Fibroblast of villous mesenchyme (primary cell): ENCODE results near the gene IPO13. TPM values are rescaled to one million over a fixed set of nuclear protein-coding genes. Genes with fewer than 3 reads are reported as not detected.
A peak's percentile ranks its signal among the peaks of the same experiment; 100 is the strongest.

Experiments
- DNase-seq: peaks from one replicate; pipeline ENCODE4 v3.0.0-alpha.2; 2010; ENCODE audit warnings: low read depth
- H3K4me3 ChIP-seq: 2 replicates; pipeline ENCODE4 v1.5.1; 2011; ENCODE audit warnings: low read depth, mild to moderate bottlenecking, low read length
- CTCF ChIP-seq: IDR thresholded peaks from 2 replicates; pipeline ENCODE4 v1.5.1; 2012; ENCODE audit warnings: low read depth, mild to moderate bottlenecking, low read length; ENCODE audit not compliant: insufficient read depth
- total RNA-seq: library from RNA; depleted of rRNA; stranded (reverse); fragments of >200 nt; gene quantifications from 2 replicates; pipeline ENCODE4 v1.2.3, GENCODE V29; 2012

IPO13 gene
- total RNA-seq, 1 donor = 20.7 TPM

DNA sequence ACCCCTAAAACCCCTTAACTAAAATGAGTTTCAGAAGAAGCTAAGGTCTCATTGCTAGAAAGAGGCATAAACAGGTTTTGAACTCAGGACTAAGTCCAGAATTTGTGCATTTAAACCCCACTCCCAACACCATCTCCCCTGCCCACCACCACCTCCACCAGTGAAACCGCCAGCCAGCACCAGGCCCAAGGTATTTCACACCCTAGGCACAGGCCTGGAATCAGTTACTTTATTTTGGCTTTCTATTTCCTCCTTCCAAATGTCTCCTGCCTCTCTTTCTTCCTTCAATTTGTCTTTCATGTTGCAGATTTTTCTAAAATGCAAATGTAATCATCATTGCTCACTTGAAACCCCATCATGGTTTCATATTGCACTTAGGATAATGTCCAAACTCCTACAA, 1.9 kb upstream of the IPO13 start:
- no peak for DNase-seq
- no peak overlapping the region for H3K4me3 ChIP-seq
- TF ChIP-seq CTCF = no peak

DNA sequence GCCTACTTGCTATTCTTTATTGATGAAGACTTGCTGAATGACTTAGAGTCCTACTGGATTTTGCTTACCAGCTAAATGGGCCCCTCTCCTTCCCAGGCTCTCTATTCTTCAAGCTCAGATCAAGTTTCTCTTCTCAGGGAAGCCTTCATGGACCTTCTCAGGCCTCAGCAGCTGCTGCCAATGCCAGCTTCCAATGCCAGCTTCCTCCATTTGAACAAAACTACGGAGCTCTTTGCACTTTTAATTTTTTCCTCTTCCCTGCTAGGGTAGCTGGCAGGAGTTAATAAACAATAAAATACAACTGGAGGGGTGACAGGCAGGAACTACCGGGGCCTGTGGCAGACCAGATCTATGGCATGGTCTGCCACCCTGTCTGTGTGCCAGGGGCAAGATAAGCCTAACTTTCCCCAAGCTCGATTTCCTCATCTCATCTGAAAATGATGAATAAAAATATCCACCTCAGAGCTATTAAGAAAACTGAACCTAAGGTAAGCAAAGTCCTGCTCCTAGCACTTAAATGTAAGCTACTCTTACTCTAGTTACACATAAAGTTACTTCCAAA, 995 bp upstream of the IPO13 start:
- H3K4me3 ChIP-seq = peak overlapping the region; percentile 82
- no peak for TF ChIP-seq CTCF
- DNase-seq = no peak

DNA sequence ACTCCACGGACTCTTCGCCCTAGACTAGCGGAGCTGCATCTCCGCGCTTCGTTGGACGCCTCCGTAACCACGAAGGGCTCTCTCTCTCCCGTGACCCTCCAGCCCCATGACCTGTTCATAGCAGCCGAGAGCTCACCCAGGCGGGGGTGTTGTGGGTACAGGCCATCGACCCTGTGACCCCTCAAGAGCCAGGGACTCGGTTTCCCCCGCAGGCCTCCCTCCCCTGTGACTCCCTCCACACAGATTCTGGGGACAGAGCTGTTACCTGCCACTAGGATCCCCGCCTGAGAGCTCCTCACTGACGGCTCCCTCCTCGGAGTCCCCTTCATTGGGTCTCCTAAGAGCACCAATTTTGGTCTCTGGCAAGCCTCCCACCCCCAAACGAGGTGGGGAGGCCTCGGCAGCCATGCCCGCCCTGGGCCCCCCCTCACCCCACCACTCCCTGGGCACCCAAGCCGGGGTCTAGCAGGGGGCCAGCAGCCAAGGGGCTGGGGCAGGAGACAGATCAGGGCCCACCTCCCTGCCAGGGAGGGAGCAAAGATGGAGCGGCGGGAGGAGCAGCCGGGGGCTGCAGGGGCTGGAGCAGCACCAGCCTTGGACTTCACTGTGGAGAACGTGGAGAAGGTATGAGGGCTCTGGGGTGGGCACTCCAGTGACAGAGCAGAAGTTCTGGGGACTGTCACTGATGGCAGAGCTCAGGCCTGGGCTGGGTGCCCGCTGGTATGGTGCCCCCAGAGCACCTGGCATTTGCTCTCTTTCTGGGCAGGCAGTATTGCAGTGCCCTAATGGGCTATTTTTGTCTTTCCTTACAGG, 517 bp downstream of the IPO13 start:
- peak overlapping the region; percentile 82 for H3K4me3 ChIP-seq
- DNase-seq = no peak
- no peak for TF ChIP-seq CTCF

GRCh38 chr1:43947874-43948437, 1.2 kb downstream of the IPO13 start:
- DNase-seq = no peak
- peak overlapping the region; percentile 82 for H3K4me3 ChIP-seq
- no peak for TF ChIP-seq CTCF

- no peak for TF ChIP-seq CTCF
- no peak overlapping the region for H3K4me3 ChIP-seq
- DNase-seq = peak; percentile 76
Measured at GRCh38 chr1:43949678-43950077, 2.9 kb downstream of the IPO13 start.

- TF ChIP-seq CTCF = no peak
- no peak for DNase-seq
- H3K4me3 ChIP-seq = no peak overlapping the region
Measured at GRCh38 chr1:43951021-43951985, 4.6 kb downstream of the IPO13 start.
